ENCODE measurements around the gene PRR13.

- no peak for TF ChIP-seq EZH2phosphoT487 (IDR thresholded peaks at IDR 0.05; ENCODE audit: low read depth, severe bottlenecking, unreplicated experiment)
- TF ChIP-seq EZH2 (IDR thresholded peaks at IDR 0.05; ENCODE audit: borderline replicate concordance) = no peak
- TF ChIP-seq CTCF (IDR thresholded peaks at IDR 0.05; ENCODE audit: poor library complexity) = no peak
Observed at GRCh38 chr12:53484686-53485575, 43.4 kb downstream of the PRR13 start.
